Measurements from ENCODE around the gene LILRB2. TPM values are rescaled to one million over a fixed set of nuclear protein-coding genes. Genes with fewer than 3 reads are reported as not detected.

LILRB2 gene
- total and polyA plus RNA-seq, 9 of the 15 experiments (the other 6 are each of a cell fraction or from before 2014, with no cell fraction given) = not detected

DNA sequence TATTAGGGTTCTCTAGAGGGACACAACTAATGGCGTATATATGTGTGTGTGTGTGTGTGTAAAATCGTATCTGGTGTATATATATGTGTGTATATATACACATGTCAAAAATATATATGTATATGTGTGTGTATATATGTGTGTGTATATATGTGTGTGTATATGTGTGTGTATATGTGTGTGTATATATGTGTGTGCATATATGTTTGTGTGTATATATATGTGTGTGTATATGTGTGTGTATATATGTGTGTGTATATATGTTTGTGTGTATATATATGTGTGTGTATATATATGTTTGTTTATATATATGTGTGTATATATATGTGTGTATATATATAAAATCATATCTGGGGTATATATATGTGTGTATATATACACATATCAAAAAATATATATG is 18.4 kb downstream of the LILRB2 start:
- Histone ChIP-seq H3K36me3 (ENCODE audit: control insufficient read depth, insufficient read depth, low read length) (no peaks in the 10 kb centered on the region), H3K27me3 (ENCODE audit: control insufficient read depth in 2 of 2, insufficient read depth in 2 of 2, low read length in 2 of 2) (peaks cover 19 to 39% of the 10 kb centered on the region in 2 experiments), H3K4me1 (replicated peaks in 1 of 2; ENCODE audit: control insufficient read depth in 2 of 2, insufficient read depth in 2 of 2, low read length in 2 of 2) (no peaks in the 10 kb centered on the region), H3K9me3 (replicated peaks; ENCODE audit: control insufficient read depth, insufficient read depth, low read depth, low read length) (no peaks in the 10 kb centered on the region), H2AFZ (ENCODE audit: low read depth, low read length) (no peak overlapping the region), H3K4me3 (no peak overlapping the region), H3K27ac (ENCODE audit: extremely low read depth, low read depth, low read length) (no peak overlapping the region), H4K20me1 (replicated peaks; ENCODE audit: control insufficient read depth, insufficient read depth, low read length) (peaks cover 8% of the 10 kb centered on the region; the same call in 1 of the 2 replicates), H3K9ac (ENCODE audit: insufficient read depth in 1 of 2, low read depth in 2 of 2, low read length in 2 of 2) (no peak overlapping the region), H3K9me1 (ENCODE audit: control insufficient read depth, insufficient read depth, low read length) (no peaks in the 10 kb centered on the region), H3K4me2 (ENCODE audit: insufficient read depth, low read length) (no peak overlapping the region), H3K79me2 (ENCODE audit: control insufficient read depth, insufficient read depth, low read length) (no peaks in the 10 kb centered on the region)
- ChIA-PET CTCF (ENCODE audit: low intra/inter-chr PET ratio) (no interaction called here), POLR2A (interaction anchor here (0.5 kb wide), 1 partner anchor 55 kb away, joined by 4 read pairs; no protein-coding TSS in a partner anchor)
- in situ Hi-C loops (cut with MboI) = no loop called here
- DNase-seq (ENCODE audit: extremely low read depth in 1 of 4, low spot score in 3 of 4) (no peak), ATAC-seq (no peak), FAIRE-seq (no peak)
- intact Hi-C loops (cut with micrococcal nuclease) = no loop called here
- BruUV-seq (replicated peaks) = no TSS peak
- 3% methylated on average over 2 of the region's 2 CpGs for WGBS (ENCODE audit: insufficient coverage, low coverage, missing lambda C conversion rate)
- TF ChIP-seq, protein P1, sequence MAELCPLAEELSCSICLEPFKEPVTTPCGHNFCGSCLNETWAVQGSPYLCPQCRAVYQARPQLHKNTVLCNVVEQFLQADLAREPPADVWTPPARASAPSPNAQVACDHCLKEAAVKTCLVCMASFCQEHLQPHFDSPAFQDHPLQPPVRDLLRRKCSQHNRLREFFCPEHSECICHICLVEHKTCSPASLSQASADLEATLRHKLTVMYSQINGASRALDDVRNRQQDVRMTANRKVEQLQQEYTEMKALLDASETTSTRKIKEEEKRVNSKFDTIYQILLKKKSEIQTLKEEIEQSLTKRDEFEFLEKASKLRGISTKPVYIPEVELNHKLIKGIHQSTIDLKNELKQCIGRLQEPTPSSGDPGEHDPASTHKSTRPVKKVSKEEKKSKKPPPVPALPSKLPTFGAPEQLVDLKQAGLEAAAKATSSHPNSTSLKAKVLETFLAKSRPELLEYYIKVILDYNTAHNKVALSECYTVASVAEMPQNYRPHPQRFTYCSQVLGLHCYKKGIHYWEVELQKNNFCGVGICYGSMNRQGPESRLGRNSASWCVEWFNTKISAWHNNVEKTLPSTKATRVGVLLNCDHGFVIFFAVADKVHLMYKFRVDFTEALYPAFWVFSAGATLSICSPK (IDR thresholded peaks at IDR 0.05; ENCODE audit: borderline replicate concordance) = no peak
- TF ChIP-seq, protein P2, sequence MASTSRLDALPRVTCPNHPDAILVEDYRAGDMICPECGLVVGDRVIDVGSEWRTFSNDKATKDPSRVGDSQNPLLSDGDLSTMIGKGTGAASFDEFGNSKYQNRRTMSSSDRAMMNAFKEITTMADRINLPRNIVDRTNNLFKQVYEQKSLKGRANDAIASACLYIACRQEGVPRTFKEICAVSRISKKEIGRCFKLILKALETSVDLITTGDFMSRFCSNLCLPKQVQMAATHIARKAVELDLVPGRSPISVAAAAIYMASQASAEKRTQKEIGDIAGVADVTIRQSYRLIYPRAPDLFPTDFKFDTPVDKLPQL (IDR thresholded peaks at IDR 0.05; ENCODE audit: extremely low read depth, insufficient read length) = no peak
- no peak for TF ChIP-seq ILK (tag; IDR thresholded peaks at IDR 0.05; ENCODE audit: borderline replicate concordance, low read depth)
- TF ChIP-seq, protein P3, sequence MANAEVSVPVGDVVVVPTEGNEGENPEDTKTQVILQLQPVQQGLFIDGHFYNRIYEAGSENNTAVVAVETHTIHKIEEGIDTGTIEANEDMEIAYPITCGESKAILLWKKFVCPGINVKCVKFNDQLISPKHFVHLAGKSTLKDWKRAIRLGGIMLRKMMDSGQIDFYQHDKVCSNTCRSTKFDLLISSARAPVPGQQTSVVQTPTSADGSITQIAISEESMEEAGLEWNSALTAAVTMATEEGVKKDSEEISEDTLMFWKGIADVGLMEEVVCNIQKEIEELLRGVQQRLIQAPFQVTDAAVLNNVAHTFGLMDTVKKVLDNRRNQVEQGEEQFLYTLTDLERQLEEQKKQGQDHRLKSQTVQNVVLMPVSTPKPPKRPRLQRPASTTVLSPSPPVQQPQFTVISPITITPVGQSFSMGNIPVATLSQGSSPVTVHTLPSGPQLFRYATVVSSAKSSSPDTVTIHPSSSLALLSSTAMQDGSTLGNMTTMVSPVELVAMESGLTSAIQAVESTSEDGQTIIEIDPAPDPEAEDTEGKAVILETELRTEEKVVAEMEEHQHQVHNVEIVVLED (CRISPR knock-in tag; IDR thresholded peaks at IDR 0.05) = no peak
- TF ChIP-seq, protein P4, sequence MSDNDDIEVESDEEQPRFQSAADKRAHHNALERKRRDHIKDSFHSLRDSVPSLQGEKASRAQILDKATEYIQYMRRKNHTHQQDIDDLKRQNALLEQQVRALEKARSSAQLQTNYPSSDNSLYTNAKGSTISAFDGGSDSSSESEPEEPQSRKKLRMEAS (CRISPR knock-in tag; IDR thresholded peaks at IDR 0.05) = no peak
- no peak for TF ChIP-seq ZSCAN32 (CRISPR knock-in tag; IDR thresholded peaks at IDR 0.05)
- TF ChIP-seq FUS (optimal IDR thresholded peaks at IDR 0.05; ENCODE audit: low read depth, low read length) = no peak
- no peak for TF ChIP-seq MTA2 (IDR thresholded peaks at IDR 0.05; ENCODE audit: low read depth)
- TF ChIP-seq, protein P5, sequence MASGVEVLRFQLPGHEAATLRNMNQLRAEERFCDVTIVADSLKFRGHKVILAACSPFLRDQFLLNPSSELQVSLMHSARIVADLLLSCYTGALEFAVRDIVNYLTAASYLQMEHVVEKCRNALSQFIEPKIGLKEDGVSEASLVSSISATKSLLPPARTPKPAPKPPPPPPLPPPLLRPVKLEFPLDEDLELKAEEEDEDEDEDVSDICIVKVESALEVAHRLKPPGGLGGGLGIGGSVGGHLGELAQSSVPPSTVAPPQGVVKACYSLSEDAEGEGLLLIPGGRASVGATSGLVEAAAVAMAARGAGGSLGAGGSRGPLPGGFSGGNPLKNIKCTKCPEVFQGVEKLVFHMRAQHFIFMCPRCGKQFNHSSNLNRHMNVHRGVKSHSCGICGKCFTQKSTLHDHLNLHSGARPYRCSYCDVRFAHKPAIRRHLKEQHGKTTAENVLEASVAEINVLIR (CRISPR knock-in tag; IDR thresholded peaks at IDR 0.05) = no peak
- no peak for TF ChIP-seq BRD9 (IDR thresholded peaks at IDR 0.05; ENCODE audit: low read depth, partially characterized antibody)
- TF ChIP-seq, protein P6, sequence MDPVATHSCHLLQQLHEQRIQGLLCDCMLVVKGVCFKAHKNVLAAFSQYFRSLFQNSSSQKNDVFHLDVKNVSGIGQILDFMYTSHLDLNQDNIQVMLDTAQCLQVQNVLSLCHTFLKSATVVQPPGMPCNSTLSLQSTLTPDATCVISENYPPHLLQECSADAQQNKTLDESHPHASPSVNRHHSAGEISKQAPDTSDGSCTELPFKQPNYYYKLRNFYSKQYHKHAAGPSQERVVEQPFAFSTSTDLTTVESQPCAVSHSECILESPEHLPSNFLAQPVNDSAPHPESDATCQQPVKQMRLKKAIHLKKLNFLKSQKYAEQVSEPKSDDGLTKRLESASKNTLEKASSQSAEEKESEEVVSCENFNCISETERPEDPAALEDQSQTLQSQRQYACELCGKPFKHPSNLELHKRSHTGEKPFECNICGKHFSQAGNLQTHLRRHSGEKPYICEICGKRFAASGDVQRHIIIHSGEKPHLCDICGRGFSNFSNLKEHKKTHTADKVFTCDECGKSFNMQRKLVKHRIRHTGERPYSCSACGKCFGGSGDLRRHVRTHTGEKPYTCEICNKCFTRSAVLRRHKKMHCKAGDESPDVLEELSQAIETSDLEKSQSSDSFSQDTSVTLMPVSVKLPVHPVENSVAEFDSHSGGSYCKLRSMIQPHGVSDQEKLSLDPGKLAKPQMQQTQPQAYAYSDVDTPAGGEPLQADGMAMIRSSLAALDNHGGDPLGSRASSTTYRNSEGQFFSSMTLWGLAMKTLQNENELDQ (CRISPR knock-in tag; IDR thresholded peaks at IDR 0.05; ENCODE audit: borderline replicate concordance) = no peak
- no peak for TF ChIP-seq HNRNPH1 (optimal IDR thresholded peaks at IDR 0.05; ENCODE audit: low read depth, low read length)
- TF ChIP-seq POLR2AphosphoS2 (IDR thresholded peaks at IDR 0.05; ENCODE audit: low read length) = no peak
- TF ChIP-seq PCBP1 (IDR thresholded peaks at IDR 0.05; ENCODE audit: low read depth, low read length, poor library complexity, severe bottlenecking) = no peak
- TF ChIP-seq CAMTA2 (CRISPR knock-in tag; conservative IDR thresholded peaks at IDR 0.05) = no peak
